Hepatocyte (in vitro differentiated cells): ENCODE measurements around the gene ISY1. TPM values are rescaled to one million over a fixed set of nuclear protein-coding genes. Genes with fewer than 3 reads are reported as not detected.

Experiments used
- DNase-seq: peaks from one replicate; pipeline ENCODE4 v3.0.0-alpha.2; 2016; ENCODE audit warnings: low spot score
- H2AFZ ChIP-seq: fragments of 200-600 bp; sonication (generic); 2 replicates; pipeline ENCODE4 v1.6.0; 2016; ENCODE audit warnings: antibody characterized with exemption, mild to moderate bottlenecking
- H3K27ac ChIP-seq: fragments of 200-600 bp; sonication (generic); 2 replicates; pipeline ENCODE4 v1.5.1; 2016; ENCODE audit warnings: mild to moderate bottlenecking
- H3K27me3 ChIP-seq: fragments of 200-600 bp; sonication (generic); 2 replicates; pipeline ENCODE4 v1.6.1; 2016
- H3K36me3 ChIP-seq: fragments of 200-600 bp; sonication (generic); replicated peaks from 2 replicates; pipeline ENCODE4 v1.5.1; 2016; ENCODE audit warnings: low read depth; ENCODE audit not compliant: insufficient read depth
- H3K4me1 ChIP-seq: fragments of 200-600 bp; sonication (generic); 2 replicates; pipeline ENCODE4 v1.5.1; 2016; ENCODE audit warnings: mild to moderate bottlenecking, moderate library complexity; ENCODE audit not compliant: insufficient read depth
- H3K4me2 ChIP-seq: fragments of 200-600 bp; sonication (generic); 2 replicates; pipeline ENCODE4 v1.6.0; 2016
- H3K4me3 ChIP-seq: fragments of 200-600 bp; sonication (generic); 2 replicates; pipeline ENCODE4 v1.5.1; 2016; ENCODE audit warnings: mild to moderate bottlenecking
- H3K79me2 ChIP-seq: fragments of 200-600 bp; sonication (generic); 2 replicates; pipeline ENCODE4 v1.6.0; 2017; ENCODE audit warnings: mild to moderate bottlenecking
- H3K9me2 ChIP-seq: fragments of 200-600 bp; sonication (generic); replicated peaks from 2 replicates; pipeline ENCODE4 v1.6.0; 2017; ENCODE audit warnings: mild to moderate bottlenecking; ENCODE audit not compliant: insufficient read depth
- H3K9me3 ChIP-seq: fragments of 200-600 bp; sonication (generic); 2 replicates; pipeline ENCODE4 v1.5.1; 2016; ENCODE audit warnings: low read depth, mild to moderate bottlenecking
- H4K20me1 ChIP-seq: fragments of 200-600 bp; sonication (generic); 2 replicates; pipeline ENCODE4 v1.6.0; 2016; ENCODE audit warnings: mild to moderate bottlenecking; ENCODE audit not compliant: insufficient read depth, poor library complexity, severe bottlenecking
- EZH2 ChIP-seq: fragments of 200-600 bp; sonication (generic); IDR thresholded peaks from 2 replicates; pipeline ENCODE4 v1.6.1; 2016; ENCODE audit warnings: antibody characterized with exemption, mild to moderate bottlenecking, borderline replicate concordance
- EZH2phosphoT487 ChIP-seq: fragments of 200-600 bp; sonication (generic); IDR thresholded peaks from one replicate; pipeline ENCODE4 v1.6.1; 2018; ENCODE audit warnings: antibody characterized with exemption, mild to moderate bottlenecking, low read depth, moderate library complexity; ENCODE audit not compliant: unreplicated experiment, severe bottlenecking
- WGBS: methylation state at CpG from one replicate; pipeline ENCODE4 v1.1.6; 2016; ENCODE audit warnings: low lambda C conversion rate; ENCODE audit errors: missing lambda C conversion rate; 5-methylcytosine and 5-hydroxymethylcytosine counted together
- polyA plus RNA-seq: library from polyadenylated mRNA; unstranded; fragments of >200 nt; fragmentation: Nextera tagmentation; extraction: Ambion mirVana; gene quantifications from 2 replicates; pipeline ENCODE4 v1.2.1, GENCODE V29; 2016
- total RNA-seq: library from RNA; depleted of rRNA; stranded (reverse); fragments of >200 nt; gene quantifications from 2 replicates; pipeline ENCODE4 v1.2.3, GENCODE V29; 2014
- TF ChIP-seq, protein P1 (sequence below): fragments of 200-600 bp; sonication (generic); IDR thresholded peaks from 2 replicates; pipeline ENCODE4 v1.5.1; 2016; ENCODE audit warnings: antibody characterized with exemption, mild to moderate bottlenecking; ENCODE audit not compliant: poor library complexity

ISY1 gene
- total and polyA plus RNA-seq, 2 experiments from 2014 or later = 20.1 to 35.8 TPM

DNA sequence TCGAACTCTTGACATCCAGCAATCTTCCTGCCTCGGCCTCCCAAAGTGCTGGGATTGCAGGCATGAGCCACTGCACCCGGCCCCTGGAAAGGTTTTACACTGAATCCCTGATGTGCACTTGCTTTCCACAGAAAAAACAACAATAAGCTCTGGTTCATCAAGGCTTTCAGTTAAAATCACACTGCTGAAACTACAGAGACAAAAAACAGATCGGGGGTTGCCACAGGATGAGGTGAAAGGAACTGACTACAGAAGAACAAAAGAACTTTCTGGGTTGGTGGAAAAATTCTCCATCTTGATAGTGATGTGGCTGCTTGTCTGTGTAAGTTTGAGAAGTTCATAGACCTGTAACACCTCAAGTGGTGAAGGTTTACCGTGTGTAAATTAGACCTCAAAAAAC lies 42.1 kb downstream of the ISY1 start:
- WGBS = 61% methylated on average over 5 of the region's 5 CpGs
- Histone ChIP-seq H3K9me3 (no peaks in the 10 kb centered on the region), H3K4me3 (no peak overlapping the region), H3K4me2 (peak overlapping the region; percentile 90), H4K20me1 (peaks cover 36% of the 10 kb centered on the region), H3K36me3 (no peaks in the 10 kb centered on the region), H3K79me2 (peaks cover 66% of the 10 kb centered on the region), H3K27me3 (no peaks in the 10 kb centered on the region), H3K4me1 (peaks cover 39% of the 10 kb centered on the region), H2AFZ (no peak overlapping the region), H3K27ac (peak overlapping the region; percentile 90), H3K9me2 (no peaks in the 10 kb centered on the region)
- TF ChIP-seq EZH2 (no peak), EZH2phosphoT487 (no peak)
- TF ChIP-seq, protein P1, sequence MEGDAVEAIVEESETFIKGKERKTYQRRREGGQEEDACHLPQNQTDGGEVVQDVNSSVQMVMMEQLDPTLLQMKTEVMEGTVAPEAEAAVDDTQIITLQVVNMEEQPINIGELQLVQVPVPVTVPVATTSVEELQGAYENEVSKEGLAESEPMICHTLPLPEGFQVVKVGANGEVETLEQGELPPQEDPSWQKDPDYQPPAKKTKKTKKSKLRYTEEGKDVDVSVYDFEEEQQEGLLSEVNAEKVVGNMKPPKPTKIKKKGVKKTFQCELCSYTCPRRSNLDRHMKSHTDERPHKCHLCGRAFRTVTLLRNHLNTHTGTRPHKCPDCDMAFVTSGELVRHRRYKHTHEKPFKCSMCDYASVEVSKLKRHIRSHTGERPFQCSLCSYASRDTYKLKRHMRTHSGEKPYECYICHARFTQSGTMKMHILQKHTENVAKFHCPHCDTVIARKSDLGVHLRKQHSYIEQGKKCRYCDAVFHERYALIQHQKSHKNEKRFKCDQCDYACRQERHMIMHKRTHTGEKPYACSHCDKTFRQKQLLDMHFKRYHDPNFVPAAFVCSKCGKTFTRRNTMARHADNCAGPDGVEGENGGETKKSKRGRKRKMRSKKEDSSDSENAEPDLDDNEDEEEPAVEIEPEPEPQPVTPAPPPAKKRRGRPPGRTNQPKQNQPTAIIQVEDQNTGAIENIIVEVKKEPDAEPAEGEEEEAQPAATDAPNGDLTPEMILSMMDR = no peak
- no peak for DNase-seq

DNA sequence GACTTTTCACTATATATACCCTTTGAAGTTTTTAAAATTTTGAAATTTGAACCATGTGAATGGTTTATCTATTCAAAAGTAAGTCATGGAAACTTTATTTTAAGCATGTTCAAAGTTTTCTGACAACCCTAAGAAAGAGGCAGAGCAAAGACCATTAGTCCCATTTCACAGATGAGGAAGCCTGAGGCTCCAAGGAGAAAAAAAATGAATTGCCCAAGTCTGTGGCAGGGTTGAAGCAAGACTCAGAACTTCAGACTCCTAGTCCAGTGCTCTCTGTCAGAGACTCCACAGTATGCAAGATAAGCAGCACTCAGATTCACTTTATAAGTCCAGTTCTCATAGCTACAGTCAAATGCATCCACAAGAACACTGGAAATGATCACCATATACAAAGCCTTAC lies 43.7 kb downstream of the ISY1 start:
- no peak overlapping the region for H3K4me3 ChIP-seq

DNA sequence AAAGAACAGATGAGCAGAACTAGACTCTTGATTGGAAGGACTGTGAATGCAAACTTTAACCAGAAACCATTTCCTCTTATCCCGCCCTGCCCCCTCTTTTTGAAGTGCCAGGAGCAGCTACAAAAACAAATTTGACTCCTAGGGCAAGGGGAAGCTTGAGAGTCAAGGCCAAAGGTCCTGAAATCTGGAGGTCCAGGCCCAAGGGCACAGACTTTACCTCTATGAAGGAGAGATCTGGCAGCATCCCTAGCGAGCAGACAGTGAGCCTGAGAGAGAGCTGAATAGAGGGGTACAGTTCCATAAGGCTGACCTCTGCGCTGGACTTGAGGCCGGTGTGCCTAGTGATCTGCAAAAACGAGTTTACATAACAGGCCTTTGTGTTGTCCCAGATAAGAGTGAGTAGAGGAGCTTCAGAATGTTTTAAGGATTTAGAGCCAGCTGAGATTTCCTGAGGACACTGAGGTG lies 44.3 kb downstream of the ISY1 start:
- no peak overlapping the region for H2AFZ ChIP-seq
- peak overlapping the region; percentile 29 for H3K4me2 ChIP-seq
- H3K79me2 ChIP-seq = peaks cover 87% of the 10 kb centered on the region
- no peaks in the 10 kb centered on the region for H3K9me3 ChIP-seq
- no peaks in the 10 kb centered on the region for H3K27me3 ChIP-seq
- peaks cover 39% of the 10 kb centered on the region for H4K20me1 ChIP-seq
- TF ChIP-seq EZH2phosphoT487 = no peak
- TF ChIP-seq, protein P1 = no peak
- TF ChIP-seq EZH2 = no peak
- H3K36me3 ChIP-seq = no peaks in the 10 kb centered on the region
- DNase-seq = no peak
- H3K4me3 ChIP-seq = no peak overlapping the region
- H3K4me1 ChIP-seq = peaks cover 24% of the 10 kb centered on the region
- no peak overlapping the region for H3K27ac ChIP-seq
- no peaks in the 10 kb centered on the region for H3K9me2 ChIP-seq
- 27% methylated on average over 5 of the region's 5 CpGs for WGBS

More for the DNA sequence above, 43.7 kb downstream of the ISY1 start:
- DNase-seq = no peak
- Histone ChIP-seq H3K9me2 (no peaks in the 10 kb centered on the region), H3K27me3 (no peaks in the 10 kb centered on the region), H3K27ac (no peak overlapping the region), H3K4me1 (peaks cover 24% of the 10 kb centered on the region), H3K9me3 (no peaks in the 10 kb centered on the region), H3K4me2 (peak overlapping the region; percentile 29), H2AFZ (no peak overlapping the region), H3K79me2 (peaks cover 82% of the 10 kb centered on the region), H3K36me3 (no peaks in the 10 kb centered on the region), H4K20me1 (peaks cover 39% of the 10 kb centered on the region)
- TF ChIP-seq EZH2phosphoT487 = no peak
- TF ChIP-seq EZH2 = no peak
- TF ChIP-seq, protein P1 = no peak

DNA sequence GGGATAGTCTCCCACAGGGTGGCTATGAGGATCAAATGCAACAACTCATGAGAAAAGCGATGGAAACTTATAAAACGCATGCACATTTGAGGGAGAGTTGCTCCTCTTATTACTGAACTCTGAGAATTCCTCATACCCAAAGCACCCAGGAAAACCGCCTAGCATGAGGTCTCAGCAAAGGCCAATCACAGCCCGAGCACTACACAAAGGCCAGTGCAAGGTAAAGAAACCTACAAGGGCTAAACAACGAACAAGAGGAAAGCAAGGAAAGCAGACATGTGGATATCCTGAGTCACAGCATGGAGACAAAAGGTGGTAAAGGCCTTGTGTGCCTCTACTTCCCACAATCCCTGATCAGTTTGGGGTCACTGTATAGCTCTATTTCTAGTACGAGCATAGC lies 46.4 kb downstream of the ISY1 start:
- H3K79me2 ChIP-seq = peaks cover 95% of the 10 kb centered on the region

More for the DNA sequence above, 46.4 kb downstream of the ISY1 start:
- Histone ChIP-seq H2AFZ (no peak overlapping the region), H3K9me3 (no peaks in the 10 kb centered on the region), H3K36me3 (no peaks in the 10 kb centered on the region), H3K27ac (no peak overlapping the region), H4K20me1 (peaks cover 40% of the 10 kb centered on the region), H3K4me1 (peaks cover 24% of the 10 kb centered on the region), H3K9me2 (no peaks in the 10 kb centered on the region), H3K4me2 (no peak overlapping the region), H3K4me3 (no peak overlapping the region), H3K27me3 (no peaks in the 10 kb centered on the region)
- TF ChIP-seq EZH2 (no peak), EZH2phosphoT487 (no peak)
- TF ChIP-seq, protein P1 = no peak
- WGBS = 89% methylated on average over 6 of the region's 6 CpGs
- DNase-seq = no peak
